A673 (cell line): ENCODE measurements around the gene CDO1.

Experiments used
- CTCF ChIP-seq: fragments of 300-800, 200-600 bp; sonication (generic); conservative IDR thresholded peaks from 2 replicates; pipeline ENCODE4 v1.5.1; 2017; ENCODE audit warnings: low read depth, mild to moderate bottlenecking, antibody characterized with exemption, low read length, moderate library complexity, mixed read lengths
- EZH2 ChIP-seq: fragments of 200-600 bp; sonication (generic); IDR thresholded peaks from 2 replicates; pipeline ENCODE4 v1.6.1; 2017; ENCODE audit warnings: borderline replicate concordance, low read depth, mild to moderate bottlenecking, mixed read lengths, antibody characterized with exemption, low read length; ENCODE audit not compliant: poor library complexity, severe bottlenecking

DNA sequence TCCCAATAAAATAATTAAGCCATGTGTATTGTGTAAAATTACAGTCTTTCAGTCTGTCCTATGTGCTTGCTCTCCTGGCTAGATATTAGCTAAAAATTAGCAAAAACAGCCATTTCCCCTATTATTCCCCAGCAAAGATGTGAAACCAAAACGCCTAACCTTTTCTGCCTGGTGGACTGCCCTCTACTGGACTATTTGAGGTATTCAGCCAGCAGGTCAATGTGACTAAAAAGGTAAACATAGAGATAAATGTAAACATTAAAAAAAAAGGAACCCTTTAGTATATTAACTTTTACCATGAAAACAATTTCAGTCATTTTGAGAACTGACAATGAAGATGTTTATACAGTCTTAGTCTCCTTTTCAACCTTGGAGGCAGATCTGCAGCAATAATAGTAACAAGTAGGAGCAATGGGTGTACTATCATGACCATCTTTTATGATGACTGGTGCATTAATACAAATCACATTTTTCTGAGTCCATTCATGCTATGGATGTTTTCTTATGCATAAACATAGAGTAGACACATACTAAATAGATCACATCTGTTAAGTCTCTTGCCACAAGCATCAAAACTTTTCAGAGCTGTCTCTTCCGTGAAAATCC, 14.8 kb upstream of the CDO1 start:
- TF ChIP-seq CTCF (peak; percentile 78), EZH2 (no peak)
